Common myeloid progenitor, CD34-positive (primary cell): ENCODE results near the gene FSD1.

Source experiments
- CTCF ChIA-PET: fragments of 350-600 bp; sonication (Branson Sonifier 250); formaldehyde crosslinking; loops from one replicate; lab custom pipeline; 2021; ENCODE audit warnings: antibody characterized with exemption; lab: Charles Lee
- POLR2A ChIA-PET: fragments of 350-600 bp; sonication (Branson Sonifier 250); formaldehyde crosslinking; loops from one replicate; lab custom pipeline; 2021; ENCODE audit warnings: antibody characterized with exemption; lab: Charles Lee
- DNase-seq, 3 donors: peaks; one replicate each; pipeline versions ENCODE4 v3.0.0 to v3.0.0-alpha.2; 2013
- H3K27ac ChIP-seq, 2 experiments: 1 replicate in 1 of 2; 2 replicates in 1 of 2; pipeline ENCODE4 v1.7.0; 2013; ENCODE audit warnings: inconsistent platforms in 2 of 2, low read length in 2 of 2, mild to moderate bottlenecking in 2 of 2, low read depth in 1 of 2, moderate library complexity in 1 of 2; ENCODE audit not compliant: severe bottlenecking in 2 of 2, insufficient read depth in 1 of 2, poor library complexity in 1 of 2
- H3K27me3 ChIP-seq, 5 experiments: replicated peaks in 2 of 5; 1 replicate in 3 of 5; 2 replicates in 2 of 5; pipeline versions ENCODE4 v1.6.1 to v1.7.0; 2013; ENCODE audit warnings: low read length in 4 of 5, mild to moderate bottlenecking in 2 of 5, moderate library complexity in 2 of 5, inconsistent platforms in 1 of 5; ENCODE audit not compliant: insufficient read depth in 5 of 5, control insufficient read depth in 4 of 5
- H3K36me3 ChIP-seq, 4 experiments: 1 replicate in 2 of 4; 2 replicates in 2 of 4; pipeline versions ENCODE4 v1.6.1 to v1.7.0; 2013; ENCODE audit warnings: low read length in 3 of 4, control low read depth in 1 of 4, mild to moderate bottlenecking in 1 of 4; ENCODE audit not compliant: control insufficient read depth in 4 of 4, insufficient read depth in 4 of 4
- H3K4me1 ChIP-seq, 4 experiments: 1 replicate in 3 of 4; 2 replicates in 1 of 4; pipeline versions ENCODE4 v1.6.1 to v1.7.1; 2013; ENCODE audit warnings: low read length in 3 of 4, mild to moderate bottlenecking in 3 of 4, control low read depth in 1 of 4, inconsistent platforms in 1 of 4, moderate library complexity in 1 of 4; ENCODE audit not compliant: control insufficient read depth in 4 of 4, insufficient read depth in 4 of 4; ENCODE audit errors: control extremely low read depth in 1 of 4
- H3K4me3 ChIP-seq, 7 experiments: 1 replicate in 4 of 7; 2 replicates in 3 of 7; pipeline versions ENCODE4 v1.5.1 to v1.7.0; 2013; ENCODE audit warnings: mild to moderate bottlenecking in 7 of 7, low read length in 6 of 7, moderate library complexity in 6 of 7, inconsistent platforms in 2 of 7, low read depth in 2 of 7, control low read depth in 1 of 7; ENCODE audit not compliant: insufficient read depth in 4 of 7, control insufficient read depth in 1 of 7; ENCODE audit errors: extremely low read depth in 1 of 7
- H3K9me3 ChIP-seq, 5 experiments: 1 replicate in 4 of 5; 2 replicates in 1 of 5; pipeline versions ENCODE4 v1.6.1 to v1.7.1; 2013; ENCODE audit warnings: low read length in 4 of 5, mild to moderate bottlenecking in 2 of 5, inconsistent platforms in 1 of 5, low read depth in 1 of 5, moderate library complexity in 1 of 5; ENCODE audit not compliant: control insufficient read depth in 4 of 5, insufficient read depth in 2 of 5; ENCODE audit errors: control extremely low read depth in 1 of 5
- WGBS: methylation state at CpG from one replicate; pipeline ENCODE4 v1.1.5; 2013; ENCODE audit not compliant: insufficient coverage; 5-methylcytosine and 5-hydroxymethylcytosine counted together

The FSD1 gene

DNA sequence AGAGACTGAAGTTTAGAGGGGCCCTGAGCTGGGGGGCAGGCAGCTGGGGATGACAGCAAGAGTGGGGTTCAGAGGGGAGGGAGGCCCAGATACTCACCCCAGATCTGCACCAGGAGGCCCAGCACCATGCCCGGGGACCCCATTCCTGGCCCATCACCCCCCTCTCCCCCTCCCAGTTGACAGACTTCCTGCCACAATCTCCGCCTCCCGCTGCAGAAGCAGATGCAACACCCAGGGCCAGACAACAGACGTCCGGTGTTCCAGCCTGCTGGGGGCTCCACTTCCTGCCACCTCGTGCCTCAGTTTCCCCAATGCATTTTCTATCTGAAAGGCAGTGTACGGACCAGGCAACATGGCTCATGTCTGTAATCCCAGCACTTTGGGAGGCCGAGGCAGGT lies 2.2 kb upstream of the FSD1 start, which contains the start of gene TMIGD2:
TMIGD2 (minus strand) TSS at position 147 of the 398 bp plus-strand sequence; CDS start at position 143, 4 bp downstream.
- peak in 2 of 3 donors; percentile 57 to 67 for DNase-seq
- H3K27me3 ChIP-seq, result no peaks in the 10 kb centered on the region
- peak within 1 kb of the TSS in 6 of 7 experiments; percentile 19 to 73 (median 48) for H3K4me3 ChIP-seq
- POLR2A ChIA-PET, result no interaction called here
- WGBS, result 12% methylated on average over 6 of the region's 8 CpGs
- peak within 1 kb of the TSS; percentile 40 to 74 for H3K27ac ChIP-seq
- peaks cover 4 to 27% (median 23%) of the 10 kb centered on the region in 4 experiments for H3K4me1 ChIP-seq
- H3K36me3 ChIP-seq, result no peaks in the 10 kb centered on the region
- CTCF ChIA-PET, result interaction anchor here (1.0 to 1.7 kb wide), 2 partner anchors 20 to 36 kb away, joined by 4 read pairs; no protein-coding TSS in a partner anchor
- no peaks in the 10 kb centered on the region for H3K9me3 ChIP-seq

DNA sequence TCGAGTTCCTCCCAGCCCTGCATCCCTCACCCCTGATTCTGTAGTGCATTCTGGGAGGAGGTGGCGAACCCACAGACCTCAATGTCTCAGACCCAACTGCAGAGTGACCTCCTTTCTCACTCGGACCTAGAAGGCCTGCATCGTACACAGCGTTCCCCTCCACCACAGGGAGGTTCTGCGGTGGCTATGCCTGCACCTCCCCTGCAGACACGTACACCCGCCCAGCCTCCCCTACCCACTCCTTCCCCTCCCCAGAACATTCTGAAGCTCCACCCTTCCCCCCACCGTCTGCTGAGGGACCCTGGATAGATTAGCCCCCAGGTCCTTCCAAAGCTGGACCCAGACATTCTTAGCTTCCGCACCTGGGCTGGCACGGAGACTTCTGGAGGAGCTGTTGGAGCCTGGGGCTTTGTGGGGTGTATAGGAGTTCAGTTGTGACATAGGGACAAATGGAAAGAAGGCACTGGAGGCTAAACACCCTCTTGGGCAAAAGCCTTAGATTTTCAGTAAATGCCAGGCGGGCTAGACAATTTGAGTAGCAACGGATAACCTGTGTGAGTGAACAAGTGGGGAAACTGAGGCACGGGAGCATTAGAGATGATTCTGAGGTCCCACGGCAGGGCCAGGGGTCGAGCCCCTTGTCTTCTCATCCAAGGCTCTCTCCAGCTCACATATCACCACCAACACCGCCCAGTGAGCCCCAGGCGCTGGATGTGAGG lies 420 bp upstream of the FSD1 start:
- peaks cover 4 to 27% (median 23%) of the 10 kb centered on the region in 4 experiments for H3K4me1 ChIP-seq
- ChIA-PET CTCF (interaction anchor here (1.0 kb wide), 1 partner anchor 37 kb away, joined by 3 read pairs; no protein-coding TSS in a partner anchor), POLR2A (interaction anchor here (1.1 kb wide), 1 partner anchor 18 kb away, joined by 3 read pairs; no protein-coding TSS in a partner anchor)
- H3K36me3 ChIP-seq, result no peaks in the 10 kb centered on the region
- H3K27me3 ChIP-seq, result no peaks in the 10 kb centered on the region
- 79% methylated on average over 12 of the region's 18 CpGs for WGBS
- no peak overlapping the region for H3K27ac ChIP-seq
- DNase-seq, result no peak
- no peaks in the 10 kb centered on the region for H3K9me3 ChIP-seq
- peak overlapping the region in 3 of 7 experiments; percentile 8 to 36 (median 28) for H3K4me3 ChIP-seq

DNA sequence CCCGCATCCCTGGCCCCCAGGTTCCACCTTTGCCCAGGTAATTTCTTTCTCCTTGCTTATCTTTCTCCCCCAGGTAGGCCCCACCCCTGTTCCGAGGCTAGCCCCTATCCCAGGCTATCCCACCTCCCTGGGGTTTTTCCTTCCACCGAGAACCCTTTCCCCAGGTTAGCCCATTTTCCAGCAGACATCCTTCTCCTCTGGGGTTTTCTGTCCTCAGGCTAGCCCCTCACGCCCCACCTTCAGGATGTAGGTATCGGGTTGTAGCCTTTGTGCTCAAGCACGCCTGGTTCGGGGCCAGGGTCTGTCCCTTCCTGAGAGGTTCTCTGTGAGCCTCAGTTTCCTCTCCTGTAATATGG lies 837 bp downstream of the FSD1 start:
- Histone ChIP-seq H3K4me3 (no peak overlapping the region), H3K4me1 (peaks cover 4 to 27% (median 23%) of the 10 kb centered on the region in 4 experiments), H3K9me3 (no peaks in the 10 kb centered on the region), H3K27ac (no peak overlapping the region), H3K27me3 (no peaks in the 10 kb centered on the region), H3K36me3 (no peaks in the 10 kb centered on the region)
- no peak for DNase-seq
- POLR2A ChIA-PET, result no interaction called here
- CTCF ChIA-PET, result interaction anchor here (2.8 kb wide), 1 partner anchor 16 kb away, joined by 18 read pairs; no protein-coding TSS in a partner anchor
- WGBS, result 87% methylated on average over 6 of the region's 7 CpGs

DNA sequence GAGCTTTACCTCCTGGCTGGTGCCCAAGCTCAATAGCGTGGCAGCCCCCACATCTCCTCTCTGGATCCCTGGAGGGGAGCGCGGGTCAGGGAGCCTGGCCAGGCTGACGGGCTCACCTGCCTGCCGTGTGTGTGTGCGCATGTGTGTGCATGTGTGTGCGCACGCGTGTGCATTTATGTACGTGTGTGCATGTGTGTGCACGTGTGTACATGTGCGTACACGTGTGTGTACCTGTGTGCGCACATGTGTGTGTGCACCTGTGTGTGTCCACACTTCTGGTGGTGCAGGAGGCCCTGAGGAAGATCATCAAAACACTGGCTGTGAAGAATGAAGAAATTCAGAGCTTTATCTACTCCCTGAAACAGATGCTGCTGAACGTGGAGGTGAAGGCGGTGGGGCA lies 1.3 kb downstream of the FSD1 start:
- Histone ChIP-seq H3K27me3 (no peaks in the 10 kb centered on the region), H3K36me3 (no peaks in the 10 kb centered on the region), H3K4me3 (no peak overlapping the region), H3K4me1 (peaks cover 4 to 25% (median 23%) of the 10 kb centered on the region in 4 experiments), H3K9me3 (no peaks in the 10 kb centered on the region), H3K27ac (no peak overlapping the region)
- ChIA-PET POLR2A (interaction anchor here (0.7 kb wide), 1 partner anchor 37 kb away, joined by 6 read pairs; no protein-coding TSS in a partner anchor), CTCF (interaction anchor here (1.4 to 2.8 kb wide), 2 partner anchors 15 to 25 kb away, joined by 3 to 18 read pairs; no protein-coding TSS in a partner anchor)
- DNase-seq, result no peak
- 95% methylated on average over 16 of the region's 16 CpGs for WGBS

DNA sequence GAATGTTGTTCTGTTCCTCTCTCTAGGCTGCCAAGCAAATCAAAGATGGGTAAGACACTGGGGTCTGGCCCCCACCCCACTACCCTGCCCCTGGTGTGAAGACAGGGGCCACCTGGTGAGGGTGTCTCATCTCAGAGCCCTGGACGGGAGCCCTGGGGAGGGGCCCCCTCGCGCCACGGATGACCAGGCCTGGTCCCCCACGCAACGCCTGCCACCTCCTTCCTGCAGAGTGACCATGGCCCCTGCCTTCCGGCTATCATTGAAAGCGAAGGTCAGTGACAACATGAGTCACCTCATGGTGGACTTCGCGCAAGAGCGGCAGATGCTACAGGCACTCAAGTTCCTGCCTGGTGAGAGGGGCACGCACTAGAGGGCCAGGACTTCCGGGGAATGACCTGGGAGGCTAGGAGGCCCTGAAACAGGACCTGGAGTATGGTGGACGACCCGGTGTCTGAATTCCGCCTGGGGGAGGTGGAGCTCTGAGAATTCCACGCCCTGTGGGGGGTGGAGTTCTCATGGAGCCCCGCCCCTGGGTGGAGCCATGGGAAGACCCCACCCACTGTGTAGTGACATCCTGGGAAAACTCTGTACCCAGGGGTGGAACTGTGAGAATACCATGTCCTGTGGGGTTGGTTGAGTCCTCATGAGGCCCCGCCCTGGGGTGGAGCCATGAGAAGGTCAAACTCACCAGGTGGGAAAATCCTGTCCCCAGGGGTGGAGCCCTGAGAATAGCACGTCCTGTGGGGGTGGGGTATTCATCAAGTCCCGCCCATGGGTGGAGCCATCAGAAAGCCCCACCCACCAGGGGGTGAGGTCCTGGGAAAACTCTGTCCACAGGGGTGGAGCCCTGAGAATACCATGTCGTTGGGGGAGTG lies 6.1 kb downstream of the FSD1 start:
- H3K9me3 ChIP-seq, result no peaks in the 10 kb centered on the region
- H3K27me3 ChIP-seq, result no peaks in the 10 kb centered on the region
- DNase-seq, result no peak
- no peaks in the 10 kb centered on the region for H3K36me3 ChIP-seq
- WGBS, result 96% methylated on average over 16 of the region's 22 CpGs
- H3K27ac ChIP-seq, result no peak overlapping the region
- no peaks in the 10 kb centered on the region for H3K4me1 ChIP-seq
- POLR2A ChIA-PET, result no interaction called here
- no peak overlapping the region for H3K4me3 ChIP-seq
- CTCF ChIA-PET, result no interaction called here

DNA sequence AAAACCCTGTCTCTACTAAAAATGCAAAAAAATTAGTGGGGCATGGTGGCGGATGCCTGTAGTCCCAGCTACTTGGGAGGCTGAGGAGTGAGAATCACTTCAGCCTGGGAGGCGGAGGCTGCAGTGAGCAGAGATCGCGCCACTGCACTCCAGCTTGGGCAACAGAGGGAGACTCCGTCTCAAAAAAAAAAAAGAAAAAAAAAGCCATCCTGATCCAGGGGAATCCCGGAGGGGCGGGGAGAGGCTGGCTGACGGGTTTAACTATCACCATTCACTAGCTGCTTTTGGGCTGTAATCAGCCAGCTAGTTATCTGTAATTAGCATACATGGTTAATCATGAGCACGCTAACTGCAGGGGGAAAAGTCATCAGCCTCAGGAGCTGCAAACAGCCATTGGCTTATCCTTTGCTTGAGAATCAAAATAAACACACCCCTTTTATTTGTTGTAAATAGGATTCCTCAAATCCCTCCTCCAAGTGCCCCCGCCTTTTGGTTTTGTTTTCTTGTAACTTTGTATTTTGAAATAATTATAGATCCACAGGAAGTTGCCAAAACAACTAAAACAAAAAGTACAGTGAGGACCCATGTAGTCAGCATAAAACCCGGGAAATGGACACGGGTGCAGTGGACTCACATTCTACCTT lies 9.6 kb downstream of the FSD1 start:
- H3K36me3 ChIP-seq, result no peaks in the 10 kb centered on the region
- no peak overlapping the region for H3K27ac ChIP-seq
- WGBS, result 90% methylated on average over 6 of the region's 12 CpGs
- H3K4me1 ChIP-seq, result peaks cover 0 to under 1% (median 0%) of the 10 kb centered on the region in 4 experiments
- H3K27me3 ChIP-seq, result no peaks in the 10 kb centered on the region
- POLR2A ChIA-PET, result interaction anchor here (0.6 kb wide), 1 partner anchor 312 kb away, joined by 4 read pairs; no protein-coding TSS in a partner anchor
- no peak overlapping the region for H3K4me3 ChIP-seq
- CTCF ChIA-PET, result interaction anchor here (0.6 to 1.4 kb wide), 2 partner anchors 46 to 51 kb away, joined by 3 read pairs; no protein-coding TSS in a partner anchor
- no peaks in the 10 kb centered on the region for H3K9me3 ChIP-seq
- no peak for DNase-seq
